Activated CD4-positive, alpha-beta T cell treated with anti-CD3 and anti-CD28 coated beads for 1 hour (primary cell): ENCODE measurements around the gene PNMA6E.

ENCODE experiments used
- DNase-seq: peaks from one replicate; pipeline ENCODE4 v3.0.0-alpha.2; 2020

Gene PNMA6E

GRCh38 chrX:153401133-153401764 lies at the start of gene PNMA6E:
Gene PNMA6E, minus strand, starts transcription at chrX:153401350. Its CDS starts 2,501 bp downstream, at chrX:153398849.
- DNase-seq, result no peak

DNA sequence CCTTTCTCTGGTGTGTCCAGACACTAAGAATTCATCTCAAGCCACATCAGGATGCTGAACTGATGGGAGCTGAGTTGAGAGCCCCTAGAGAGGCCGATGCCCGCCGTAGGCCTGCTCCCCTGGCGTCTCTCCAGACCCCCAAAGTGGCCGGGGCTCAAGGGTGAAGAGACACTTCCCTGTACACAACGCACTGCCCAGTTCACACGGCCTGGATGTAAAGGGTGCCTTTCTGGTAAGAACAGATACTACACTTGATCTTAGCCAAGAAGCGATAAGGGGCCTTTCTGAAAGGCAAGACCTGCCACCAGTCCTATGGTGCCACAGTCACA lies 49.8 kb upstream of the PNMA6E start:
- no peak for DNase-seq

GRCh38 chrX:153450114-153450948 lies 49.2 kb upstream of the PNMA6E start:
- DNase-seq, result no peak

GRCh38 chrX:153449368-153450113 lies 48.4 kb upstream of the PNMA6E start:
- no peak for DNase-seq

DNA sequence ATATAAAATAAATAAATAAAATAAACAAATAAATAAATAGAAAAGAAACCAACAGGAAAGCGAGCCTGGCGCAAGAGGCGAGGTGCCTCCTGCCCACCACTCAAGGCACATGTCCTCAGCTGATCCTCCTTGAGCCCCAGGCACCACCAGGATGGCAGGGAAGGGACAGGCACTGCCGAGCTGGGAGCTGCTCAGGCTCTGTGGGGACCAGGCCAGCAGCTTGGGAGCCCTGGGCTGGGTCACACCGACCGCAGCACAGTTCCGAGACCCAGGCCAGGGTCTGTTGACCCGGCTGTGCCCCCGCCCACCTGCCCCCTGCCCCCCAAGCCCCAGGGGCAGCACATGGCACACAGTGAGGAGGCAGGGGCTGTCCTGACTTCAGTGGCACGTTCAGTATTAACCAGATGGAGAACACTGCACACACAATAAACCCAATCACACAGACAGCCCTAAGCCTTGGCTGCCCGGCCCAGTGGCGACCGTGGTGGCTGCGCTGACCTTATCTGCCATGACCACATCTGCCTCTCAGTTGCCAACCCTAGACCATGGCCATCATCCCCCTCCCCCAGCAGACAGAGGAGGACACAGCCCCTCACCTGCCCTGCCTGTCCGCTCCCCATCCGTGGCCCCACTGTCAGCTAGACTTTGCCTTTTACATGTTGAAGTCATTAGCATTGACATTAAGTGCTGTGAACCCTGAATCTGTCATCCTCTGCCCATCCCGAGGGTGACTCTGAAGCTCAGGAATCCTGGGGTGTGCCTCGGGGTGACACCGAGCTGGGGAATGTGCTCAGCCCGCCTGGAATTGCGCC lies 47.6 kb upstream of the PNMA6E start:
- DNase-seq, result no peak

DNA sequence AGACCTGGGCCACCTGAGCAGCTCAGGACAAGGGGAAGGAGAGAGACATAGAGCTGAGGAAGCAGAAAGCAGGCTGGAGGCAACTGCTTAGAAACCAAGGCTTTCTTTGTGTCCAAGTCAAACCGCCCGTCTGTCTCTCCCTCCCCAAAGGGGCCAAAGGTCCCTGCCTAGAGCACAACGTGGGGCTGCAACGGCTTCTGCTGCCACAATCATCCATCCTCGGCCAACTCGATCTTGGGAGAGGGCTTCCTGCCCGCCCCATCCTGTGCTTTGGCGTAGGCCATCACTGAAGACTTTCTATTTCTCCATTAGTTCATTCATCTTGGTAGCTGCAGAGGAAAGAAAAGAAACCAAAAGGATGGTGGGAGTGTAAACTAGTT lies 46.4 kb upstream of the PNMA6E start:
- DNase-seq, result no peak

DNA sequence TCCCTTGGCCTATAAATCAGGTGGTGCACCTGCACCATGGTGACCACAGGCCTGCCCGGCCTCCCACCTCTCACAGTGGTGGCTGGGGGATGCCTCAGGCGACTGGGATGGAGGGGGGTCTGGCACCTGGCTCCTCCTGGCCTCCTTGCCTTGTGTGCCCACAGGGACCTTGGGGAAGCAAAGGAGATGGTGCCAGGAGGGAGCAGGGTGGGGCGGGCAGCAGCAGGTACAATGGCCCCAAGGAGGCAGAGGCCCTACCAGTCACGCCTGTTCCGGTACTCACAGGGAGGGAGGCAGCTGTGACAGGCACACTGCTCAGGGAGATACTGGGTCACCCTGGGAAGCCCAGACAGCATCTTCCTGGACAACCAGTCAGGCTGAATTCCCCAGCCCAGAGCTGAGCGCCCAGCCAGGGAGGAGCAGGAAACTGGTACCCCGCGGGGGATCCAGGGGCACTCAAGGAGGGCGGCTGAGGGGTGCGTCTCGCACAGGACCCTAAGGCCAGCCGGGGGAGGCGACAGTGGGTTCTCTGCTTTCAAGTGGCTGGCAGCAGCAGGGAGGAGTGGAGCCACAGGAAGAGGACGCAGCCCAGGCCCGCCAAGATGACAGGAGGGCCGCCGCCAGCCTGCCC lies 45.9 kb upstream of the PNMA6E start:
- DNase-seq, result no peak

GRCh38 chrX:153446636-153446936 lies 45.4 kb upstream of the PNMA6E start:
- DNase-seq, result no peak

DNA sequence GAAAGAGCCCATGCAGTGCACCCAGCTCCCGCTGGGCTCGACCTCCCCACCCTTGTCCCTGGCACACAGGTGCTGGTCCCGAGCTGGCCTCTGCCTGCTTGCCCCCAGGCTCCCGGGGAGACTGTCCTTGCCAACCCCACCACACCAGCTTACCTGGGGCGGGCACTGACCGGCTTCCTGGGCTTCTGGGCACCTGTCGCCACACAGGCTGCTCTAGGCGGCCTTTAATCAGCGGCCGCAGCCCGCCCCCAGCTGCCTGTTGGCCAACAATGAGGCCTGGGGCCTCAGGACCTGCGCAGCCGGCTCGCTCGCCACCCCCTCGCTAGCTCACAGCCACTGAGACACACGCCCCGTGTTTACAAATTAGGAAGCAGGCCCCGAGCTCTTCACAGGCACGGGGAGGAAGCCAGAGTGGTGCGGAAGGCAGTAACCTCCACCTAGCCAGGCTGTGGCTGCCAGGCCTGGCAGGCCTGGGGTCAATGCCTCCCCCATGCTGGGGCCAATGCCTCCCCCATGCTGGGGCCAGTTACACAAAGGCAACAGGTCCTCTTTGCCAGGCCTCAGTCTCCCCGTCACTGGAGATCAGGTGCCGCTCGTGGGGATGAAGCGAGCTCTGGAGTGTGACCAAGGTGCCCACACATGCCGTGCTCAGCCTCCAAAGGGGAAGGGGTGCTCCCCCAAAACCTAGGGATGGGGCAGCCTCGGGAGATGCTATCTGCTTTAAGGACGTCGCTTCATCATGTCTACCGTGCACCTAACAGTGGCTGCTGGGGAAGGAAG lies 44.9 kb upstream of the PNMA6E start, which contains the start of gene TREX2:
Gene TREX2 (minus strand): TSS at position 201 of the 780 bp plus-strand sequence. CDS start 626 bp downstream, outside the sequence.
- no peak for DNase-seq

- no peak for DNase-seq
These were observed 44.1 kb upstream of the PNMA6E start for GRCh38 chrX:153445106-153445855.

GRCh38 chrX:153444333-153445011 lies 43.3 kb upstream of the PNMA6E start:
- DNase-seq, result no peak

GRCh38 chrX:153443476-153444332 lies 42.6 kb upstream of the PNMA6E start:
- no peak for DNase-seq

- DNase-seq, result no peak
These were observed 41.3 kb upstream of the PNMA6E start for GRCh38 chrX:153442463-153442862.

DNA sequence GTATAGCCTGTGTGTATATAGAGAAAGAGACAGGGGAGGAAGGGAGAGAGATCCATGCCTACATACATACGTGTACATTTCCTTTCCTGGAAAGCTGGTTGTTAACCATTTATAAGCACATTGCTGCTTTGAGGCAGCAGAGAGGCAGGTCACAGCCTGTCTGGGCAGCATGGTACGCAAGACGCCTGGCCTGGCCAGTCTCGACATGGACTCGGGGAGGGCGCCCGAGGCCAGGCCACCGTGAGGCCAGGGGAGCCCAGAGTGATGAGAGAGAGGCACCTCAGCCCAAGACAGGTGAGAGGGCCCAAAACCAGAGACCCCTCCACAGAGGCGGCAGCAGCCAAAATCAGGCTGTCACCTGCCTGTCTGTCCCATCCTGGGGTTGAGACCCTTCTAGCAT lies 40.8 kb upstream of the PNMA6E start:
- no peak for DNase-seq

- no peak for DNase-seq
These were observed 40.1 kb upstream of the PNMA6E start for GRCh38 chrX:153441296-153441695.

GRCh38 chrX:153440556-153441135 lies 39.5 kb upstream of the PNMA6E start:
- no peak for DNase-seq

DNA sequence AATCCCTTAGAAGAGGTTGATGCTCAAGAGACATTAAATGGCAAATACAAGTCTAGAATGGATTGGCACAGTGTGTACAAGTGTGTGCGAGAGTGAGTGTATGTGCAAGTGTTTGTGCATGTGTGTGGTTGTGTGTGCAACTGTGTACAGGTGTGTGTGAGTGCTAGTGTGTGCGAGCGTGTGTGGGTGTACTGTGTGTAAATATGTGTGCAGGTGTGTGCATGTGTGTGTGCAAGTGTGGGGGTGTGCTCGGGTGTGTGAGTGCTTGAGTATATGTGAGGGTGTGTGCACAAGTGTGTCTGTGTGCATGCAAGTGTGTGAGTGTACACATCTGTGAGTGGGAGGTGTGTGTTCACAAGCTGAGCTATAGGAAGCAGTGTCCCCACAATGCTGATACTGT lies 38.8 kb upstream of the PNMA6E start:
- DNase-seq, result no peak

DNA sequence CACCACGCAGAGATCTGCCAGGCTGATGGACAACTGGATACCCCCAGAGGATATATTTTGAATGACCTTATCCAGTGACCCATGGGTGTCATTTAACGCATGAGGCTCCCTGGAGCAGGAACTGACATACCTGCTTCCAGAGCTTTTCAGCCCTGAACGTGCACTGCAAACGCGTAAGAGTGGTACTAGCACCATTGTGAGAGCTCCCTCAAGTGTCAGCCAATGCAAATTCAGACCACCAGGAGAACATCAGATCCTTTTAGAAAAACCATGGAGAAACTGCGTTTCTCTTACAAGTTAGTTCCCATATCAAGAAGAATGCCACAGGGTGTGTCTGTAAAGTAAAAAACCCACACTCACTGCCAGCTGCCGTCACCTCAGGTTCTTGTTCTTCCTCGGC lies 37.4 kb upstream of the PNMA6E start:
- DNase-seq, result no peak

DNA sequence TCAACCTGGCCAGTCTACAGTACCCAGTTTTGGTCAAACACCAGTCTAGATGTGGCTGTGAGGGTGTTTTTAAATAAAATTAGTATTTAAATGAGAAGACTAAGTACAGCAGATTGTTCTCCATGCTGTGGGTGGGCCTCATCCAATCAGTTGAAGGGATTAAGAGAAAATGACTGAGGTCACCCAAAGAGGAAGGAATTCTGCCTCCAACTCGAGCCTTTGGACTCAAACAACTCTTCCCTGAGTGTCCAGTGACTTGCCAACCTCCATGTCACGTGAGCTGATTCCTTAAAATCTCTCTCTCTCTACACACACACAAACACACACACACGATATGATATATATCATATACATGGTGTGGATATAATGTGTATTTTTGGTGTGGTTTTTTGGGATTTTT lies 34.7 kb upstream of the PNMA6E start:
- DNase-seq, result no peak
